KMS-11 (cell line): ENCODE results near the gene ANGPT4.

Source experiments
- H2AFZ ChIP-seq: fragments of 200-600 bp; sonication (generic); 2 replicates; pipeline ENCODE4 v1.6.1; 2016; ENCODE audit warnings: antibody characterized with exemption, mixed run types, low read depth
- H3K27ac ChIP-seq: fragments of 200-600 bp; sonication (generic); 2 replicates; pipeline ENCODE4 v1.6.1; 2016; ENCODE audit warnings: mild to moderate bottlenecking, mixed run types
- H3K27me3 ChIP-seq: fragments of 200-600 bp; sonication (generic); 2 replicates; pipeline ENCODE4 v1.6.1; 2017; ENCODE audit warnings: mild to moderate bottlenecking, low read depth, mixed run types, moderate library complexity; ENCODE audit not compliant: insufficient read depth
- H3K36me3 ChIP-seq: fragments of 200-600 bp; sonication (generic); 2 replicates; pipeline ENCODE4 v1.6.1; 2017; ENCODE audit warnings: mild to moderate bottlenecking, mixed run types; ENCODE audit not compliant: insufficient read depth
- H3K4me1 ChIP-seq: fragments of 200-600 bp; sonication (generic); 2 replicates; pipeline ENCODE4 v1.6.1; 2016; ENCODE audit warnings: mild to moderate bottlenecking, low read depth, mixed run types; ENCODE audit not compliant: poor library complexity, severe bottlenecking
- H3K4me2 ChIP-seq: fragments of 200-600 bp; sonication (generic); 2 replicates; pipeline ENCODE4 v1.7.0; 2016; ENCODE audit warnings: mild to moderate bottlenecking, mixed run types
- H3K4me3 ChIP-seq: fragments of 200-600 bp; sonication (generic); IDR thresholded peaks from 2 replicates; pipeline ENCODE4 v1.6.1; 2017; ENCODE audit warnings: low read depth, low read length, mixed read lengths; ENCODE audit not compliant: insufficient read depth
- H3K79me2 ChIP-seq: fragments of 200-600 bp; sonication (generic); 2 replicates; pipeline ENCODE4 v1.6.1; 2016; ENCODE audit warnings: low read depth, mixed run types; ENCODE audit not compliant: insufficient read depth
- H3K9ac ChIP-seq: fragments of 200-600 bp; sonication (generic); 2 replicates; pipeline ENCODE4 v1.6.1; 2016; ENCODE audit warnings: mild to moderate bottlenecking, mixed run types
- H4K20me1 ChIP-seq: fragments of 200-600 bp; sonication (generic); 2 replicates; pipeline ENCODE4 v1.6.1; 2016; ENCODE audit warnings: mild to moderate bottlenecking, mixed run types; ENCODE audit not compliant: insufficient read depth
- CTCF ChIP-seq: fragments of 200-600 bp; sonication (generic); conservative IDR thresholded peaks from 2 replicates; pipeline ENCODE4 v1.6.1; 2017; ENCODE audit warnings: low read depth, mild to moderate bottlenecking, antibody characterized with exemption, low read length, moderate library complexity, mixed read lengths

The ANGPT4 gene

GRCh38 chr20:922781-923180 is 6.6 kb upstream of the ANGPT4 start:
- Histone ChIP-seq H4K20me1 (no peaks in the 10 kb centered on the region), H2AFZ (no peak overlapping the region), H3K9ac (no peak overlapping the region), H3K79me2 (no peaks in the 10 kb centered on the region), H3K4me3 (no peak overlapping the region), H3K27me3 (no peaks in the 10 kb centered on the region), H3K4me2 (no peak overlapping the region), H3K4me1 (no peaks in the 10 kb centered on the region), H3K36me3 (no peaks in the 10 kb centered on the region), H3K27ac (no peak overlapping the region)
- TF ChIP-seq CTCF = no peak

GRCh38 chr20:921068-921467 is 4.9 kb upstream of the ANGPT4 start:
- H3K27ac ChIP-seq = no peak overlapping the region
- no peak overlapping the region for H3K4me2 ChIP-seq
- no peak overlapping the region for H3K9ac ChIP-seq
- no peaks in the 10 kb centered on the region for H3K79me2 ChIP-seq
- H3K4me1 ChIP-seq = no peaks in the 10 kb centered on the region
- no peak overlapping the region for H3K4me3 ChIP-seq
- H2AFZ ChIP-seq = no peak overlapping the region
- H3K36me3 ChIP-seq = no peaks in the 10 kb centered on the region
- TF ChIP-seq CTCF = no peak
- no peaks in the 10 kb centered on the region for H3K27me3 ChIP-seq
- H4K20me1 ChIP-seq = no peaks in the 10 kb centered on the region

- no peak overlapping the region for H3K27ac ChIP-seq
- no peaks in the 10 kb centered on the region for H3K79me2 ChIP-seq
- H3K4me2 ChIP-seq = no peak overlapping the region
- H3K27me3 ChIP-seq = no peaks in the 10 kb centered on the region
- H3K4me1 ChIP-seq = no peaks in the 10 kb centered on the region
- H3K9ac ChIP-seq = no peak overlapping the region
- TF ChIP-seq CTCF = no peak
- H3K4me3 ChIP-seq = no peak overlapping the region
- H2AFZ ChIP-seq = no peak overlapping the region
- no peaks in the 10 kb centered on the region for H3K36me3 ChIP-seq
- no peaks in the 10 kb centered on the region for H4K20me1 ChIP-seq
Observed at GRCh38 chr20:920311-920710, 4.2 kb upstream of the ANGPT4 start.

- Histone ChIP-seq H3K27me3 (no peaks in the 10 kb centered on the region), H3K9ac (no peak overlapping the region), H3K4me2 (no peak overlapping the region), H4K20me1 (no peaks in the 10 kb centered on the region), H3K36me3 (no peaks in the 10 kb centered on the region), H3K4me1 (no peaks in the 10 kb centered on the region), H3K27ac (no peak overlapping the region), H2AFZ (no peak overlapping the region), H3K79me2 (no peaks in the 10 kb centered on the region), H3K4me3 (no peak overlapping the region)
- no peak for TF ChIP-seq CTCF
Observed at GRCh38 chr20:919491-919916, 3.4 kb upstream of the ANGPT4 start.
